Measurements from ENCODE around the gene SLC25A19.

- TF ChIP-seq CTCF (conservative IDR thresholded peaks at IDR 0.05) (no peak), EZH2 (IDR thresholded peaks at IDR 0.05; ENCODE audit: low read depth) (no peak)
These were observed 28.4 kb downstream of the SLC25A19 start for GRCh38 chr17:75260641-75261335.

Data from PC-9 (cell line).